HG02623 (cell line): ENCODE measurements around the gene BAIAP2L2.
"Not testable (repeated sequence)": the region's sequence is repeated elsewhere in the genome, so short reads cannot be mapped to it uniquely, and the experiment has no call there.

Source experiments
- ATAC-seq: cut with Tn5 transposase; IDR thresholded peaks from one replicate; pipeline ENCODE4 v1.9.1; 2021; ENCODE audit warnings: moderate library complexity; ENCODE audit not compliant: unreplicated experiment

BAIAP2L2 gene

GRCh38 chr22:38129856-38130255, 19.4 kb upstream of the BAIAP2L2 start:
- ATAC-seq, result no peak

GRCh38 chr22:38129021-38129420, 18.5 kb upstream of the BAIAP2L2 start:
- no peak for ATAC-seq

GRCh38 chr22:38127869-38128268, 17.4 kb upstream of the BAIAP2L2 start:
- ATAC-seq, result no peak

GRCh38 chr22:38126928-38127668, 16.6 kb upstream of the BAIAP2L2 start:
- no peak for ATAC-seq

GRCh38 chr22:38125751-38126201, 15.3 kb upstream of the BAIAP2L2 start:
- no peak for ATAC-seq

- no peak for ATAC-seq
Measured at GRCh38 chr22:38125038-38125610, 14.6 kb upstream of the BAIAP2L2 start.

- ATAC-seq, result no peak
Measured at GRCh38 chr22:38124236-38124974, 13.9 kb upstream of the BAIAP2L2 start.

GRCh38 chr22:38122616-38123015, 12.1 kb upstream of the BAIAP2L2 start:
- no peak for ATAC-seq

GRCh38 chr22:38120359-38121110, 10.1 kb upstream of the BAIAP2L2 start:
- ATAC-seq, result no peak

GRCh38 chr22:38118747-38119146, 8.3 kb upstream of the BAIAP2L2 start:
- ATAC-seq, result not testable (repeated sequence)

- no peak for ATAC-seq
Measured at GRCh38 chr22:38118182-38118581, 7.7 kb upstream of the BAIAP2L2 start.

GRCh38 chr22:38117556-38117955, 7.1 kb upstream of the BAIAP2L2 start:
- not testable (repeated sequence) for ATAC-seq

GRCh38 chr22:38115423-38116205, 5.1 kb upstream of the BAIAP2L2 start:
- no peak for ATAC-seq

- ATAC-seq, result no peak
Measured at GRCh38 chr22:38114484-38115398, 4.3 kb upstream of the BAIAP2L2 start.

- ATAC-seq, result no peak
Measured at GRCh38 chr22:38112381-38112780, 1.9 kb upstream of the BAIAP2L2 start.

GRCh38 chr22:38111925-38112355, 1.5 kb upstream of the BAIAP2L2 start:
- ATAC-seq, result no peak

- ATAC-seq, result no peak
Measured at GRCh38 chr22:38110863-38111852, 674 bp upstream of the BAIAP2L2 start.

- no peak for ATAC-seq
Measured at GRCh38 chr22:38109371-38110001, 998 bp downstream of the BAIAP2L2 start.
